ENCODE data around the gene TEF.
"Not testable (repeated sequence)": the region's sequence is repeated elsewhere in the genome, so short reads cannot be mapped to it uniquely, and the experiment has no call there.

Gene TEF

DNA sequence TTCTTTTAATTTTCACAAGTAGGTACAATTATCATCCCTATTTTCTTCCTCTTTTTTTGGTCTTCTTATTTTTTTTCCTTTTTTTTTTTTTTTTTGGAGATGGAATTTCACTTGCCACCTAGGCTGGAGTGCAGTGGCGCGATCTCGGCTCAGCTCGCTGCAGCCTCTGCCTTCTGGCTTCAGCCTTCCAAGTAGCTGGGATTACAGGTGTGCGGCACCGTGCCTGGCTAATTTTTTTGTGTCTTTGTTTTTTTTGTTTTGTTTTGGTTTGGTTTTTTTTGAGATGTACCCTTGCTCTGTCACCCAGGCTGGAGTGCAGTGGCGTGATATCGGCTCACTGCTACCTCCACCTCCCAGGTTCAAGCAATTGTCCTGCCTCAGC lies 48.2 kb downstream of the TEF start:
- DNase-seq = no peak

DNA sequence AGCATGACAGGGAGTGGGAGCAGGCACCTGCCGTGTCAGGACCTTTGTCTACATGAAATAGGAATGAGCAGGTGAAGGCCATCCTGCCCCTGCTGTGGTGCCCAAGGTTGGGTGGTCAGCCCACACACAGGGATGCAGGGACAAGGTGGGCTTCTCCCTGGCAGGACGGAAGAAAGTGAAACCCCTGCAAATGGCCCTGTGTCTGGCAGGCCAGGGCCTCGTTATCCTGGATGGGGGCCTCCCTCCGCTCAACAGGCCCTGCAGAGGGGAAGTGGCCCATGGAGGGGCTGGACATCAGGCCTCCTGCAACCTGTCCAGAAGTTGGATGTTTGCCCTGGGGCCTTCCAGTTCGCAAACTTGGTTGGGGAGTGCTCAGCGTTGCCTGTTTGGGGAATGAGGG lies 49.9 kb downstream of the TEF start:
- DNase-seq = no peak

DNA sequence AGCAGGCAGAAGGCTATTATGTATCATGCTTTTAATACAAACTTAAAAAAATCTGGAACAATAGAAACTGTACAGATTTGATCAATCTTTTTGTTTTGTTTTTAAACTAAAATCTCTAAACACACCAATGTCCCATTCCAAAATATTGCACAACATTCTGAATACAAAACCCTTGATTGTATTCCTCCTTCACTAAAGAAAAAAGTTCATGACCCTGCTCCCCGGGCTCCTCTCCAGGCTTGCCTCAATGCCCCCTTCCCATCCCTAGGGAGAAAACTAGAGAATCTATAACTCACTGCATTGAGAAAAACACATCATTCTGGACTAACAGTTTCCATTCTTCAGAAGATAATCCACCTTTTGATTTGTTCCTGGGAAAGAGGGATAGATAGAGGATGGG lies 51.7 kb downstream of the TEF start:
- not testable (repeated sequence) for DNase-seq

DNA sequence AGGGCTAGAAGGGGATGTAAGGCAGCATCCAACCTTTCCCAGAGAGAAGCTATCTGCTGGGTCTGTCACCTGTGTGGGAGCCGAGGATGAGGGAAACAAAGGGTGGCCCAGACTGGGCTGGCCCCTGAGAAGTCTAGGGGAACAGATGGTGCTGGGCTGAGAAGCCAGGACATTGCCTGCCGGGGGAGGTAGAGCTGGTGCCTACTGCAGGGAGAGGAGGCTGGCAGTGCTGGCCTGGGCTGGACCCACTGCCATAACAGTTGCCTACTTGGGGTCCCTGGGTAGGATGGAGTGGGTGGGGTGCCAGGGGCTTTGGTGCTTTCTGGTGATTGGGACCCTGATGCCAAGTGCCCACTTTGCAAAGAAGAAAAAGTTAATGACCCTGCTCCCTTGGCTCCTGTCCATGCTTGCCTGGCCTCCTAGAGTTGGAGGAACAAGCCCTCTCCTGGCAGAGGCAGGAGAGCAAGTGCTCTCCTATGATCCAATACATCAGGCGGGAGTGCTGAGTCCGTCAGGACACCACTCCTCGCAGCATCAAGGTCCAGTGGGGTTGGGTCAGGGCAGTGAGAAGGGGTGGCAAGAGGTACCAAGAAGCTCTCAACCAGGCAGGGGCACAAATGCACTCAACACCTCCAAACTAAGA lies 52.7 kb downstream of the TEF start:
- not testable (repeated sequence) for DNase-seq

DNA sequence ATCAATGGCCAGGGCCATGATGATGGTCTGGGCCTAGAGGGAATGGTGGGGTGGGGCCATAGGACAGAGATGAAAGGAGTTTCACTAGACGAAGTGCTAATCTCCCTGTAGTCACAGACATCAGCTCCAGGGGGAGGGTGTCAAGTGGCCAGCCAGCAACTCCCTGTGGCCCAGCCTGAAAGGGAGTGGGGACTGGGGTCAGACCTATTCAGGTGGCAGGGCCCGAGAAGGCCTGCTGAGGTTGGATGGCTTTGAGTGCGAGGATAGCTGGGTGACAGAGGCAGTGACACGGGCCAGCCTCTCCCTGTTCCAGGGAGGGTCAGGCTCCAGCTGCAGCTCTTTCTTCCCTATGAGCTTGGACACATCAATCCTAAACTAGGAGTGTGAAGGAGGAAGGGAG lies 53.8 kb downstream of the TEF start:
- DNase-seq = no peak

DNA sequence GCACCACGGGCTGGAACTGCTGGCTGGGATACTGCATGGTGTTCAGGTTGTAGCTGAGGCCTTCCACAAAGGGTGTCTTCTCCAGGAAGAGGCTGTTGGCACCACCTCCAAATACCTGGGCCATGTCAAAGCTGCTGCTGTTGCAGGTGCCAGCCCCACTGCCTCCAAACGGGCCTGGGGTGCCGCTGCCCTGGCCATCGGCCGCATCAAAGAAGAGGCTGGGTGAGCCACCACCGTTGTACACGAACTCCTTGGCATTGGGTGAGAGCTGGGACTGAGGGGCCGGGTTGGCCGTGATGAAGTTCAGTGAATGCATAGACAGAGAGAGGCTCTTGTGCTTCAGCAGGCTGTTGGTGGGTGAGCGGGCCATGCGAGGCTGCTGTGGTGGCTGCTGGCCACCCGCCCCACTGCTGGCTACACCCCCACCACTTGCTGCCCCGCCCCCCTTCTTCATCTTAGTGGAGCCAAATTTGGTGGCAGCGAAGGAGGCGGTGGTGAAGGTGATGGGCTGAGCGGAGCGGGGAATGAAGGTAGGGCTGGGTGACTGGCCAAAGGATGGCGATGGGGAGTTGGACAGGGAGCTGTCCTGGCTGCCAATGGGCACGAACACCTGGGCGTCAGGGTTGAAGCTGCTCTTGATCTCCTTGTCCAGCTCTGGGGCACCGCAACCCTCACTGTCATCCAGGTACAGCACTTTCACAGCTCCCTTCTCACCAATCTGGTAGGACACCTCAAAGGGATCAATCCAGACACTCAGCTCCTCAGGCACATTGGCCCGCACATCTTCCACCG lies 54.8 kb downstream of the TEF start:
- no peak for DNase-seq

DNA sequence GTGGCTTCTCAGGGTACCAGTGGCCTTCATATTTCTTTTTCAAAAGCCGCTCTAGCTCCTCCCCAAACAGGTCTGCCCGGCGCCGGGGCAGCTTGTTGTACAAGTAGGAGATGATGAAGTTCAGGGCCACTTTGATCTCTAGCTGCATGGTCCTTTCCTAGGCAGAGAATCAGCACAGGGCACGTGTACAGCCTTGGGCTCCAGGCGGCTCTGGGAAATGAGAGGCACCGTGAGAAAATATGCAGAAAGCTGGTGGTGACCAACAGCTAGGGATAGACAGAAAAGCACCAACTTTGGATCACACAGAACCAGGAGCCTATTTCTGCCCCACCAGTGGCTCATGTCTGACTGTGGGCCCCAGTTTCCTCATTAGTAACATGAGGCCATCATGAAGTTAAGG lies 55.5 kb downstream of the TEF start:
- no peak for DNase-seq

DNA sequence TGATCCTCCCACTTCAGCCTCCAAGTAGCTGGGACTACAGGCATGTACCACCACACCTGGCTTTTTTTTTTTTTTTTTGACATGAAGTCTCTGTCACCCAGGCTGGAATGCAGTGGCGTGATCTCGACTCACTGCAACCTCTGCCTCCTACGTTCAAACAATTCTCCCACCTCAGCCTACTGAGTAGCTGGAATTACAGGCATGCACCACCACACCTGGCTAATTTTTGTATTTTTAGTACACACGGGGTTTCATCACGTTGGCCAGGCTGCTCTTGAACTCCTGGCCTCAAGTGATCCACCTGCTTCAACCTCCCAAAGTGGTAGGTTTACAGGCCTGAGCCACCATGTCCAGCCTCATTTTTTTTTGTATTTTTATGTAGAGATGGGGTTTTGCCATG lies 58.8 kb downstream of the TEF start:
- not testable (repeated sequence) for DNase-seq

DNA sequence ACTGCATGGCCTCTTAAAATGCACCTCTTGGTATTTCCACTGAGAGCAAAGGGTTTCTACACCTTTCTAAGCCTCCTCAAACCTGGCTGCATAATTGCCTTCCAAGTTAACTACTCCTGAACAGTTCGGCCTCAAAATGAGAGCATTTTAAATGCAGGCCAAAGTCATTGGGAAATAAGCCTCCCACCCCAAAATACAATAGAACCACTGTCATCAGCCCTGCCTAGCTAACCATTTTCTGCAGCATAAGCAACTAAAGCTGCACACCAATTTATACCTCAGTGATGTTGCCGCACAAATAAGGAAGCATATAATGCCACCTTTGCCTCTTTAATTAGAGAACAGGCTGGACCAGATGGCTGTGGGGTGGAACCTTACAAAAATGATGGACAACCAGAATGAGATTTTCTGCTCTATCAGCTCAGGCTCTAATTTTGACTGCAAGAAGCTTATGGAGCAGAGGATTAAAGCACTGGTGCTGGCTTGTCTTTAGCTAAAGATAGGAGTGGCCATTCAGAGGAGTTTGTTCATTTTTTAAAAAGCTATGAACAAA lies 60.6 kb downstream of the TEF start:
- DNase-seq = no peak

DNA sequence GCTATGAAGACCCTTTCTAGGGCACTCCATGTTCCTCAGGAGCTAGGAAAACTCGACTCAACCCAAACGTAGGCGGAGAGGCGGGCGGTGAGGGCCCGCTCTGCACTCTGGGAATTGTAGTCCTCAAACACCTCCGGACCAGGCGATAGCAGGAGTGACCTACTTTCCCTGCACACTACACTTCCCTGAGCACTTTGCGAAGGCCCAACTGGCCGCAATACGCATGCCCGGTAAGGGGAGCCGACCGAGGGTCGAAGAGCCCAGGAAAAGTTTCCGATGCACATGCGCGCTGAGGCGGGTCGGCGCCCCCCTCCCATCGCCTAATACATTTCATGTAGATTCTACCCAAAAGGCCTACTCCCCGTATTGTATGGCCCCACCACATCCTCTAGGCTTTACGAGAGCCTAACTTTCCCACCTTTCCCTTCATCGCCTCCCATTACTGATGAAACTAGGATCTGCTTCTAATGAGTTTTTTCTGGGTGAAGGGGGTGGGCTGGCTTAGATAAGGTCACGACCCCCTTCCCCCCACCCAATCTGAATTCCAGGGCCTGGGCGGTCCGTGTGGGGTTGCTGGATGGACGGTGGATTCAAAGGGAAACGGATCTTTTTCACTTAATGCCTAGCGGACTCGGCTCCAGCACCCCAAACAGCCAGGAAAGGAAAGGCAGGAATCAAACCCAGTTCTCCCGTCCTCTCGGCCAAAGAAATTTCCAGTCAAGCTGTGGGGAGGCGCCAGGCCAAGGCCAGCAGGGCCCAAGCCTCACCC lies 62.8 kb downstream of the TEF start:
- peak; percentile 68 for DNase-seq

DNA sequence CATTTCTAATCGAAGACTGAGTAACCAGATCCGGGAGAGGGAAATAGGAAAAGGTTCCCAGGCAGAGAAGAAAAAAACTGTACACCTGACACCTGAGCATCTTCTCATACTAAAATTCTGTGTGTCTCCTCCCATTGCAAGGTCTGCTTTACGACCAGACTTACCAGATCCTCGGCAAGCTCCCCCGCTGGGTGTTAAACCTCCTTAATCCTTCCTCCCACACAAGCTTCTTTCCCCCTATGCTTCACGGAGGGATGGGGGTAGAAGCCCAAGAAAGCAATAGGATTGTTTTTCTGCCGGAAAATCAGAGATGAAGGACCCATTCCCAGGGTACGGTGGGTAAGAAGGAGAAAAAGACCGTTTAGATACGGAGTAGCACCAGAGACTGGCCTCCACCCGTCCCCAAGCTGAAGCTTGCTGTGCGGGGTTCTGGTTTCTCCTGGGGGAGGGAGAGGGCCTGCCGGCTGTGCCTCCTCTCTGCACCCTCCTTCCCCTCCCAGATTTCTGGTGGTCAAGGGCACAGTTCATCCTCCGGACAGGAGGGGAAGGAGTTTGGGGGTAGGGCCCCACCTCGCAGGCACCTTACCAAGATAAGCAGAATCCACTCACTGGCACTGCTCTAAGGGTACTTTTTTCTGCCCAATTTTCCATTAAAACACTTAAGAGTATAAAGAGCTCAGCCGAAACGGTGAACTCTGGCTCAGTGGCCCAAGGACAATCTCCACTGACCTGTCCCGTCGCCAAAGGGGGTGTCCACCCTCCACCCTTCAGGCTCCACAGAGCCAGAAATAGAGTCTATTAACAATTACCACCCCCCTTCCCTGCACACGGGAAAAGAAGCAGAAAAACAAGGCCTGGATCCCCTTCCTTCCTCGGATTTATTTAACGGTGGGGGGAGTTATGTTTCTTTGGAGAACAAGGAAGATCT lies 63.7 kb downstream of the TEF start:
- DNase-seq = peak; percentile 16

DNA sequence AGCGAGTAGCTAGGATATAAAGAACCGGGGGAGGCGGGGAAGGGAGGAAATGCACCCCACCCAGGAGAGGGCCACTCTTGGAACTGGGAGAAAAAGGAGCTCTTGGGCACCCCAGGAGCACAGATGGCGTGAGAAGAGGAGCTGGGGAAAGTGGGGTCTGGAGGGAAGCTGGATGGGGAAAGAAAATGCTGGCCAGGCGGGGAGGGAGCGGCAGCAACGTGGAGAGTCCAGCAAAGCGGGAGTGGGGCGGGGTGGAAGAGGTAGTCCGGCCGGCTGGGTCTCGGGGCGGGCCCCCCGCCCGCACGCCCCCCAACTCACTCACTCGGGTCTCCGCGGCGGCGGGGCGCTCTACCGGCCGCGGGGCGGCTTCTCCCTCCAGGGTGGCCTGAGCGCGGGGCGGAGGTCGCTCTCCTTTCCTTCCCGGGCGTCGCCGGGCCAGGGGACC lies 64.3 kb downstream of the TEF start:
- no peak for DNase-seq

DNA sequence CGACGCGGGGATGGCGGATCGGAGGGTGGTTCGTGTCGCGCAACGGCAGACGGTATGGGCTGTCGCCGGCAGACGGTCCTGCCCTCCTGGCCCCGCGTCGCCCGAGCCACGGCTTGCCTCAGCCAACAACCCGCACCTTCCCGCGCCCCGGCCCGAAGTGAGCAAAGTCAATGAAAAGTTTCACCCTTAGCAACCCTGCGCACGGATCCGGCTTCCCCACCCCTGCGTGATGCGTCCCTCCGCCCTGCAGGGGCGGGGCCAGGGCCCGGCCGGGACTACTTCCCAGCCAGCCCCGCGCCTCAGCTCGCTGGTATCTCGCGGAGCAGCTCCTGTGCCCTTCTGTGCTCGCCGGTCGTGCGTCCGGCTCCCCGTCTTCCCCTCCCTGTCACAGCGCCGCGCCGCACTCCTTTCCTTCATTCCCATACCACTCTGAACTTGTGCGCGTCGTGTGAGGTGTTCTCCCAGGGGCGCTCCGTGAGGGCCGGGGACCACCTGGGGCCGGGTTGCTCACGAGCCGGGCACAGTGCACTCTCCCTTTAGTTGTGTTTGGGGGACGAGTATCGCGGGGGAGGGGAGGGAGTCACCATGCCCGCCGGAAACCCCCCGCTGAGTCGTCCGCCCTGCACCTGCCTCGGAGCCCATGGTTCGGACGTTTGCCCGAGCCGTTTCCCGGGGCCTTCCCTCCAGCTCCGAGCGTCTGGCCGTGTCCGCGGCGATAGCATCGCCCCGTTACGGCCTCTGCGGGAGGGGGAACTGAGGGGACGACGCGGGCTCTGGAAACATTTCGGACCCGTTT lies 65.1 kb downstream of the TEF start, which contains the start of gene TOB2:
Gene TOB2, minus strand, starts transcription at position 163 of the 796 bp plus-strand sequence. CDS start 9,456 bp downstream, outside the sequence.
- peak; percentile 91 for DNase-seq

DNA sequence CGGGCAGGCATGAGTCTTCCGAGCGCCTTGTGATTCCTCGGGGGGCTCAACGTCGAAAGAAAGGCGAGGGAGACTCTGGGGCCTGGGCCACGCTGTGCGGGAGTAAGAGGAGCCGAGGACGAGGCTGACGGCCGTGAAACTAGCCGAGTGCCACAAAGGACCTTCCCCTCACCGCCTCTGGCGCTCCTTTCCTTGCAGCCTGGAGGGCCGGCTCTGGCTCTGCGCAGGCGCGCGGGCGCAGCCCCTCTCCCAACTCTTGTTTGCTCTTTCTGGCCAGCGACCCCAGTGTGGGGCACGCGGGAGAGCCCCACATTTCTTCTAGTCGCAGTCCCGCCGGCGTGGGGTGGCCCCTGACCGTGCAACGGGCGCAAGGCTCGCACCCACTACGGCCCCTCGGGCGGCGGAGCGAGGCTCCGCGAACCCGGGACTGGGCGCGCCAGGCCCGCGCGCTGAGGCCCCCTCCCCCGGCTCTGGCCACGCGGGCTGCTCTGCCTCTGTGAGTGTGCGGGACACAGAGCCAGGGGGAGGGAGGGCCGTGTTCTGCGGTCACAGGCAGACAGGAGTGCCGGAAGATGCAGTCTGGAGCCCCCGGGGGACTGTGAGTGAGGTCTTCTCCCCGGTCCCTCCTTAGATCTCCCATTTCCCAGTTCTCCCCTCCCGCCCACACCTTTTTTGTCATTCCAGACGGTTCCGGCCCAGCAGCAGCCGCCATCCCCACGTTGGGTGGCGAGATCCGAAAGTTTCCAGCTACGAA lies 65.9 kb downstream of the TEF start:
- peak; percentile 50 for DNase-seq

DNA sequence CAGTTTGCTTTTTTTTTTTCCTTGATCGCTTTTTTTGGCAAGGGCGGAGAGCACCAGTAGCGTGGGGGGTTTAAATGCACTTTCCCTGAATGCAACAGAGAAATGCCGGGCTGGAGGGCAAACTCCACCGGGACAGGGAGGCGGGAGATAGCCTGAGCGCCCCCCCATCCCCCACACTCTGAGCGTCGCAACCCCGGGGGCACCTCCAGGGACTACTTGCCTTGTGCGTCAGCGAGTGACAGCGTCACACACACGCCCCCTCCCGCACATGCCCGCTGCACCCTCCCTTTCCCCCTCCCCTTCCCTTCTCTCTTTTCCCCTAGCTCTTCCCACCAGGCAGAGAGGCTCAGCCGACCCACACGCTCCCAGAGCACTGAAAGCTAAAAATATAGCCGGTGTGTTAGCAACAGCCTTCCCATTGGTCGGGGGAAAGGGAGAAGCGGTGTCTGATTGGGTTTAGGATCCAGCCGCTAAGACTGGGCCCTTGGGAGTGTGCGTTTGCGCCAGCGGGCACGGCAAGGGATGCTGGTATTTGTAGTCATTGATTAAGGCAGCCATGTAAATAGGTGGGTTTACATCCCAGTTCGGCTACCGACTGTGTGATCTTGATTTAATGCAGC lies 66.6 kb downstream of the TEF start:
- DNase-seq = peak; percentile 85
